C4-2B (cell line): ENCODE results near the gene NRP2.

Source experiments
- H3K27ac ChIP-seq: fragments of 450-650 bp; 2 replicates; pipeline ENCODE4 v1.5.1; 2017
- CTCF ChIP-seq: fragments of 450-650 bp; conservative IDR thresholded peaks from 2 replicates; pipeline ENCODE4 v1.5.1; 2017; ENCODE audit warnings: mild to moderate bottlenecking
- ZFX ChIP-seq: fragments of 450-650 bp; IDR thresholded peaks from 2 replicates; pipeline ENCODE4 v1.6.1; 2017

NRP2 gene

DNA sequence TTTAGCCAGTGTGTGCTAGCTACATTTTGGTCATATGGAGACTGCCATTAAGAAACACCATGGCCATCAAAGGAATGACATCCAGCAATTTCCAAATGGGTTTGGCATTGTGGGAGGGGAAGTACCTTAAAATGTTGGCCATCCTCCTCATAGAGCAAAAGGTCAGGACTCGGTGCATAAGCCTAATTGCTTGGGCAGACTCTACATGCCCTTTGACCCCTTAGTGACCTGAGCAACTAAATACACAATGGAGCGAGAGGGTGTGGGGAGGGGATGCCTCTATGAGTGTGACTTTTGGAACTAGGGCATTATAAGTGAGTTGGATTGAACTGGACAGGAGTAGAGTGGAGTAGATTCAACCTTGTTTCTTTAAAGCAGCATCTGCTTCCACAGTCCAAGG is 44.9 kb downstream of the NRP2 start:
- TF ChIP-seq CTCF (no peak), ZFX (no peak)
- H3K27ac ChIP-seq, result no peak overlapping the region

GRCh38 chr2:205728366-205728765 is 46.1 kb downstream of the NRP2 start:
- H3K27ac ChIP-seq, result no peak overlapping the region
- TF ChIP-seq CTCF (no peak), ZFX (no peak)

GRCh38 chr2:205730191-205730590 is 47.9 kb downstream of the NRP2 start:
- H3K27ac ChIP-seq, result no peak overlapping the region
- TF ChIP-seq CTCF, result no peak

DNA sequence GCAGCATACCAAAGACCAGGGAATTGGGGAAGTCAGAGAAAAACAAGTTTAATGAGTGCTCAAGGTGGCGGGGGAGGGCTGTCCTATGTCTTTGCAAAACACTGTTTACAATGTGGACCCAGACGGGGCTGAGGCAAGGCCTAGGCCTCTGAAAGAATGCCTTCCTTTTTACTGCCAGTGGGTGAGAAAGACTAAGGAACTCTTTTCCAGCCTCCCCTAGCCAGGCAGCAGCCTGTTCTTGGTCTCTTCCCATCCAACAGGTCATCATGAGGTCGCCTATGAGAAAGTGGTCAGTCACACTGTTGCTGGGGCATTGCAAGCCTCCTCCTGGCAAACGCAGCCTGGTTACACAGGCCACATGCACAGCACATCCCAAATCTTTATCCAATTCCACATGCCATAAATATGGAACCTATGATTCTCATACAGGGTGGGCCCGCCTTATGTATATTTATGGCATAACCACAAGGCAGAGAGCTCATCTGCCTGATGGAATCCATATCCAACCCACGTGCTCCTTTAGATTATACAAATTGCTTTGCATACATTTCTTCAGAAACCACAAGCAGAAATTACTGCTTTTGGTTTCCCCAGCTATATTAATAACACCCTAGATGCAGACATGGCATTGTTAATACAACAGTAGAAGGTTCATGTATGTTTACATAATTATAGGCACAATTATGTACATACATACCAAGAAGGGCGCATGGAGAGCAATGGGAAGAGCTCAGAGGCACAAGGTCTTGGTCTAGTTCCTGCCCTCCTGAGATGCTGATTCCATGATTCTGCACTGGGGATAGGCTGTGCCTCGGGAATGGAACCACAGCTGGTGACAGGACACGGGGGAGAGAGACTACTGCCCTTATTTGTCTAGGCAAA is 48.6 kb downstream of the NRP2 start:
- TF ChIP-seq CTCF, result no peak
- no peak for TF ChIP-seq ZFX
- H3K27ac ChIP-seq, result no peak overlapping the region

GRCh38 chr2:205731583-205731981 is 49.3 kb downstream of the NRP2 start:
- H3K27ac ChIP-seq, result no peak overlapping the region
- no peak for TF ChIP-seq CTCF
- TF ChIP-seq ZFX, result no peak

- no peak overlapping the region for H3K27ac ChIP-seq
- TF ChIP-seq CTCF (no peak), ZFX (no peak)
Measured at GRCh38 chr2:205732314-205732713, 50.0 kb downstream of the NRP2 start.

- no peak overlapping the region for H3K27ac ChIP-seq
Measured at GRCh38 chr2:205733082-205733481, 50.8 kb downstream of the NRP2 start.

More at GRCh38 chr2:205733082-205733481, 50.8 kb downstream of the NRP2 start:
- TF ChIP-seq ZFX (no peak), CTCF (no peak)
